HG03432 (cell line): ENCODE results near the gene TGFBRAP1.
A peak's percentile ranks its signal among the peaks of the same experiment; 100 is the strongest.

ENCODE experiments used
- ATAC-seq: cut with Tn5 transposase; IDR thresholded peaks from one replicate; pipeline ENCODE4 v1.9.1; 2021; ENCODE audit warnings: mild to moderate bottlenecking, moderate library complexity; ENCODE audit not compliant: unreplicated experiment

The TGFBRAP1 gene

GRCh38 chr2:105317937-105318336 lies 11.6 kb downstream of the TGFBRAP1 start:
- no peak for ATAC-seq

GRCh38 chr2:105315314-105315713 lies 14.2 kb downstream of the TGFBRAP1 start:
- peak; percentile 77 for ATAC-seq

DNA sequence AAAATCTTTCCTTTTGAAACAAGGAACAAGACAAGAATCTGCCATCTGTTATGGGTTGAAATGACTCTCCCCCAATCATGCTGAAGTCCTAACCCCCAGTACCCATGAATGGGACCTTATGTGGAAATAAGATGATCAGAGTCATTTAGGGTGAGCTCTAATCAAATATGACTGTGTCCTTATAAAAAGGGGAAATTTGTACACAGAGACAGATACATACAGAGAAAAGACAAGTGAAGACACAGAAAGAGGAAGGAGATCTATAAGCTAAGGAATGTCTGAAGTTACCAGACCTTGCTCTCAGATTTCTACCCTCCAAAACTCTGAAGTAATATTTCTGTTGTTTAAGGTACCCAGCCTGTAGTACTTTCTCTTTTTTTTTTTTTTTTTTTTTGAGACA lies 15.7 kb downstream of the TGFBRAP1 start:
- peak; percentile 37 for ATAC-seq

DNA sequence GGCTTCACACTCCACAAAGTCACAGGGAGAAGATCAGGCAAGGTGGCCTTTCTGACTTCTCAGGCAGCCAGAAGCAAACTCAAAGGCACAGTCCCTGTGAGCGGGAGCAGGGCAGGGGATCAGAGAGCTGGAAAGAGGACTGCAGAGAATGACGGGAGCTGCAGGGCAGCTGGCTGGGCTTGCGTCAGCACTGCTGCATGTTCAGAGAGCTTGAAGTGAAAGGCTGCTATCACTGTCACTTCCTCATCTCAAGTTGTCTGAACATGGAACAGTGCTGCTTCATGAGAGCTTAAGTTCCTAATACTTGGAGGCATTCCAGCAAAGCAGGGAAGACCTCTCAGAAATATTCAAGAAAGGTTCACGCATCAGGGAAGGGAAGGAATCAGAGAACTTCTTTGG lies 20.4 kb downstream of the TGFBRAP1 start:
- no peak for ATAC-seq

DNA sequence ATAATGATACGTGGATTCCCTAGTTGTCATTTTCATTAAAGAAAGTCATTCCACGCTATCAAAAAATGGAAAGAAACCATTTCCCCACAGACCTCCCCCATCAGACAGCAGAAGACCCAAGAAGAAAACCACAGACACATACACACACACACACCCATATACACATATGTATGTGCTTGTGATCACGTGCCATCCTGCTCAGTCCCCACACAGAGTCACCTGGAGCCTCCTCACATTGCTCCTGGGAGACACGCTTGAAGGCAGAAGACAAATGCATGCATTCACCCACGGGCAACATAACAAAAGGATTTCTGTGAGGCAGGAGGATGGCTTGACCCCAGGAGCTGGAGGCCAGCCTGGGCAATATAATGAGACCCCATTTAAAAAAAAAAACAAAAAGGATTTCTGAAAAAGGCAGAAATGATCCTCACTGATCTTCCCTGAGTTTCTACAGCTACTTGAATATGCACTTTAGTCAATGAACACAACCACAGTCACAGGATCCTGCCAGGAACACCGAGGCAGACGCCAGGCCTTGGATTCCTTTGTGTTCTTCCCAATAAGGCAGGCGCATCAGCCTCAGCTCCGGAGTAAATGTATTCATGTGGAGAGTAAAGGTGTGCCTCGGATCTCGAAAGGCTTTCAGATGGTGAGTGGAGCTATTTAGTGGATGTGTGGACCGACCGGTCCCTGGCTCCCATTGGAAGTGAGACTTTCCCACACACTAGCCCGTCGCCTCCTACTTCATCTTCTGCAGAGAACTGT lies 21.0 kb downstream of the TGFBRAP1 start:
- ATAC-seq = no peak

DNA sequence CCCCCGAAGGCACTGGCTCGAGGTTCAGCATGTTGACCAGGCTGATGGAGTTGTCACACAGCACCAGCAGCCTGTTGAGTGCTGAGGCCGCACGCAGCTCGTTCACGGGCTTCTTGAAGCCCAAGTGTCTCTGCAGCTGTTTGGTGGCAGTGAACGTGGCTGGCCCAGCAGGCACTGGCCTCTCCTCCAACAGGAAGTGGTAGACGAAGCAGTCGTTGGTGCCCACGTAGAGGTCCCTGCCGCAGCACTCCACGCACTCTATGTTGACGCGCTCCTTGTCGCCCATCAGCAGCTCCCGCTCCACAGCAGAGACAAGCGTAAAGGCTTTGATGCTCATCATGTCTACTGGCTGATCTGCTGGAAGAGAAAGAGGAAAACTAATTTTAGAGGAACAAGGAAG lies 21.6 kb downstream of the TGFBRAP1 start:
- no peak for ATAC-seq

- ATAC-seq = no peak
Observed at GRCh38 chr2:105307550-105307949, 22.0 kb downstream of the TGFBRAP1 start.

- ATAC-seq = no peak
Observed at GRCh38 chr2:105307146-105307545, 22.4 kb downstream of the TGFBRAP1 start.

GRCh38 chr2:105301646-105302045 lies 27.9 kb downstream of the TGFBRAP1 start:
- ATAC-seq = no peak

DNA sequence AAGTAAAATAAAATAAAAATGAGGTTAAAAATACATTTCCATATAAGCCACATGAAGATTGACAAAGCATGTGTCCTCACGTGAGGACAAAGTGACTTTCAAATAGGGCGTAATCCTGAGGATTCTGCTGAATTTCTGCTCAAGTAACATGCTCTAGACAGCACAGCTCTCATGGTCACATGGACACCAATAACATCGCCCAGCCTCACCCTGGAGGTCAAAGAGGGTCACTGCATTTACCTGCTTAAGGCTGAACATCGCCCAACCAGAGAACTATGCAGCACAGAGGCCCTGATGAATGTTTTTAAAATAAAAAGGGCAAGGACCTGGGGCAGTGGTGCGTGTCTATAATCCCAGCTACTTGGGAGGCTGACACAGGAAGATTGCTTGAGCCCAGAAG lies 30.2 kb downstream of the TGFBRAP1 start:
- no peak for ATAC-seq

DNA sequence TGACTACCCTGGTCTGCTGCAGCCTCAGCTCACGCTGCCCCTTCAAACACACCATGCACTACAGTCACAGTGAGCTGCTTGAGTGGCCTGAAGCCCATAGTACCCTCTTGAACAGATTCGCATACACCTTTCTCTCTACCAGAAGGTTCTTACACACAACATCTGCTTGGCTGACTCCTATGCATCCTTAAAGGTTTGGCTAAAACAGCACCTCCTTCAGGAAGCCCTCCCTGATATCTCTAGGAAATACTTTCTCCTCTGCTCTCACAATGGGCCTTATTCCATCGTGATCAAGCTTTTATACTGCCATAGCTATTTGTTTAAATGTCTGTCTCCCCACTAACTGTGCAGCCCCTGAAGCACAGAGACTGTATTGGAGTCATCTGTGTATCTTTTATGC lies 31.5 kb downstream of the TGFBRAP1 start:
- ATAC-seq = no peak

- ATAC-seq = no peak
Observed at GRCh38 chr2:105297216-105297615, 32.3 kb downstream of the TGFBRAP1 start.

- no peak for ATAC-seq
Observed at GRCh38 chr2:105296017-105296611, 33.4 kb downstream of the TGFBRAP1 start.

- no peak for ATAC-seq
Observed at GRCh38 chr2:105294844-105295481, 34.6 kb downstream of the TGFBRAP1 start.

DNA sequence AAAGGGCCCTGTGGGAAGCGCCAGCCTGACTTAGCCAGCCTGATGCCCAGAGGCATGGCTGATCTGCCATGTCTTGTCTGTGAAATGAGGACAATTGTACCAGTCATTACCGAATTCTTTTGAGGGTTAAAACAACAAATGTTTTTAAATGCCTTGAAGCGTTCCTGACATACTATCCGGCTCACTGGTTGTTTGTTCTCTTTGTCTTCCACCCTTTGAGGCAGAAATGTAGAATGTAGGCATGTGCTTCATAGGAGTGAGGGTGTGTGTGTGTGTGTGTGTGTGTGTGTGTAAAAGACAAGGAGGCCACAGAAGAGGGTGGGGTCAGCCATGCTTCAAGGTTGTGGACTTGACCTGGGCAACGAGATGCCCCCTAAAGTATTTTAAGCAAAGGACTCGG lies 35.5 kb downstream of the TGFBRAP1 start:
- no peak for ATAC-seq

GRCh38 chr2:105291981-105292380 lies 37.6 kb downstream of the TGFBRAP1 start:
- ATAC-seq = no peak

DNA sequence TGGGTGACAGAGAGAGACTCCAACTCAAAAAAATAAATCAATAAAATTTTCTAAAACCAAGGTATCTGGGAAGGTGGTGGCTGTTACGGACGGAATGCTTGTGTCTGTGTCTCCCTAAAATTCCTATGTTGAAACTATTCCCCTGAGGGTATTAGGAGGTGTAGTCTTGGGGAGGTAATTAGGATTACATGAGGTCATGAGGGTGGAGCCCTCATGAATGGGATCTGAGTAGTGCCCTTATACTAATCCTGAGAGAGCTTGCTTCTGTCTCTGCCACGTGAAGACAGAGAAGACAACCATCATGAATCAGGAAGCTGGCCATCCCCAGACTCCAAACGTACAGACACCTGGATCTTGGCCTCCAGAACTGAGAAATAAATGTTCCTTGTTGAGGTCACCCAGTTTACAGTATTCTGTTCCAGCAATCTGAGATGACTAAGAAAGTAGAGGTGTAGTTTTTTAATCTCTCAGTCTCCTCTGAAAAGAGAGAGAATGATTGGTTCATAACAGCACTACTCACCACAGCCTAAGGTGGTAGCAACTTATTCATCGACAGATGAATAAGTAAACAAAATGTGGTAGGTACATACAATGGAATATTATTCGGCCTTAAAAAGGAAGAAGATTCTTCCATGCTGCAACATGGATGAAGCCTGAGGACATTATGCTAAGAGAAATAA lies 38.4 kb downstream of the TGFBRAP1 start:
- ATAC-seq = no peak

GRCh38 chr2:105288133-105288532 lies 41.4 kb downstream of the TGFBRAP1 start:
- ATAC-seq = no peak

DNA sequence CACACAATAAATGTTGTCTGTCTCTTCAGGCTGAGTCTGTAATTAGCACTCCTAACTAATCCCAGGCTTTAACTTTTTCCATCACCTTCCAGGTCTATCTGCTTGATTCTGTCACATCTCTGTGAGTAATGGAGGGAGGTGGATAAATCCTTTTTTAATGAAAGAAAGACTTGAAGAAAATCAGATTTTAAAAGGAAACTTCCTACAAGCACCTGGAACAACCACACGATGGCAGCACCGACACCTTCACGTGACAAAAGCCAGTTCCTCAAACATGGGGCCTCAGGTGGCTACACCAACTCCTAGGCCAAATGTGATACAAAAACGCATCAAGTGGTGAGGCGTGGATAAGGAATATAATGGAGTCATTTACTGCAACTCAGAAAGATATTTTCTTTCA lies 41.8 kb downstream of the TGFBRAP1 start:
- ATAC-seq = no peak

GRCh38 chr2:105283532-105283931 lies 46.0 kb downstream of the TGFBRAP1 start:
- ATAC-seq = no peak

- no peak for ATAC-seq
Observed at GRCh38 chr2:105280281-105280680, 49.3 kb downstream of the TGFBRAP1 start.

DNA sequence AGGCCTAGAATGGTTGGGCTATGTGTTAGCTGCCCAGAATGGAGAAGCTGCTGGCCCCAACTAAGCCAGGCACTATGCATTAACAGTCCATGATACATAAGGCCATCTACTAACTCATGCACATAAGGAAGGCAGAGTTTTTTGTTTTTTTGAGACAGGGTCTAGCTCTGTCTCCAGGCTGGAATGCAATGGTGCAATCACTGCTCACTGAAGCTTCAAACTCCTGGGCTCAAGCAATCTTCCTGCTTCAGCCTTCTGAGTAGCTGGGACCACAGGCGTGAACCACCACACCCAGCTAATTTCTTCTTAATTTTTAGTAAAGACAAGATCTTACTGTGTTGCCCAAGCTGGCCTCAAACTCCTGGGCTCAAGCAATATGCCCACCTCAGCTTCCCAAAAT lies 50.4 kb downstream of the TGFBRAP1 start:
- ATAC-seq = no peak
